ENCODE measurements around the gene CNTD1.

GRCh38 chr17:42780851-42781638, 17.6 kb upstream of the CNTD1 start:
- TF ChIP-seq TCF7L2 (IDR thresholded peaks at IDR 0.05; ENCODE audit: low read depth, low read length) (no peak), REST (IDR thresholded peaks at IDR 0.05; ENCODE audit: insufficient read depth in 1 of 2, low read depth in 2 of 2, low read length in 1 of 2) (no peak), CTCF (IDR thresholded peaks at IDR 0.05) (no peak)
